Skeletal muscle cell (primary cell): ENCODE results near the gene S1PR2.

Experiments used
- DNase-seq: peaks from one replicate; pipeline ENCODE4 v3.0.0-alpha.2; 2010; ENCODE audit warnings: low read depth
- H3K4me3 ChIP-seq: 2 replicates; pipeline ENCODE4 v1.5.1; 2011; ENCODE audit warnings: low read depth, mild to moderate bottlenecking, control low read depth, low read length, moderate library complexity

The S1PR2 gene, protein sequence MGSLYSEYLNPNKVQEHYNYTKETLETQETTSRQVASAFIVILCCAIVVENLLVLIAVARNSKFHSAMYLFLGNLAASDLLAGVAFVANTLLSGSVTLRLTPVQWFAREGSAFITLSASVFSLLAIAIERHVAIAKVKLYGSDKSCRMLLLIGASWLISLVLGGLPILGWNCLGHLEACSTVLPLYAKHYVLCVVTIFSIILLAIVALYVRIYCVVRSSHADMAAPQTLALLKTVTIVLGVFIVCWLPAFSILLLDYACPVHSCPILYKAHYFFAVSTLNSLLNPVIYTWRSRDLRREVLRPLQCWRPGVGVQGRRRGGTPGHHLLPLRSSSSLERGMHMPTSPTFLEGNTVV

DNA sequence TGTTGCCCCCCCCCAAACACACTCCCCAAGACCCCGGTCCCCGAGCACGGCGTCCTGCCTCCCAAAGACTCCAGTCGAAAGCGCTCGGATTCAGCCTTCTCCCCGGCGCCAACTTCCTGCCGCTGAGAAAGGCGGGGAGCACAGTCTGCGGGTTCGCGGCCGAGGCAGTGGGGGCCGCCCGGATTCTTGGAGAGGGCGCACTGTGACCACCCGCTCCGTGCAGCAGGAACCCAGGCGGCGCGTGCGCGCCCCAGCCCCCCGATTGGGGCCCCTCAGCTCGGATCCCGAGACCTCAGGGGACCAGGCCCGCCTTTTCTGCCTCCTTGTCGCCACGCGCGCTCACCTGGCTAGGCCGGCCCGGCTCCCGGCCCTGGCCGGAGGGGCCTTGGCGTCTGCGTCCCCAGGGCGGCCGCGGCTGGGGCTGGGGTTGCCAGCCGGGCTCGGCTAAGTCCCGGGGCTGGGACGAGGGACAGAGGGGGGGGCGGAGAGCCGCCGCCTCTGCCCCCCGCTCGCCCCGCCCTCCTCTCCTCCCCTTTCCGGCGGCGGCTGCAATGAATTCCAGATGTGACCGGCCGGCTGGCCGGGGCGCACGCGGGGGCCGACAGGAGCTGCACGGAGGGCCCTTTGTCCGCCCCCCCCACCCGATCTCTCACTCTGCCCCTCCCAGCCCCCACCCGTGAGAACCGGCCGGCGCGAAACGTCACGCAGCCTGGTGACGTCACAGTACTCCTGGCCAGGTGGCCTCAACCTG is at the start of gene S1PR2:
Gene S1PR2, minus strand, starts transcription at position 471 of the 751 bp plus-strand sequence. CDS start 6,426 bp downstream, outside the sequence.
- peak; percentile 46 for DNase-seq

DNA sequence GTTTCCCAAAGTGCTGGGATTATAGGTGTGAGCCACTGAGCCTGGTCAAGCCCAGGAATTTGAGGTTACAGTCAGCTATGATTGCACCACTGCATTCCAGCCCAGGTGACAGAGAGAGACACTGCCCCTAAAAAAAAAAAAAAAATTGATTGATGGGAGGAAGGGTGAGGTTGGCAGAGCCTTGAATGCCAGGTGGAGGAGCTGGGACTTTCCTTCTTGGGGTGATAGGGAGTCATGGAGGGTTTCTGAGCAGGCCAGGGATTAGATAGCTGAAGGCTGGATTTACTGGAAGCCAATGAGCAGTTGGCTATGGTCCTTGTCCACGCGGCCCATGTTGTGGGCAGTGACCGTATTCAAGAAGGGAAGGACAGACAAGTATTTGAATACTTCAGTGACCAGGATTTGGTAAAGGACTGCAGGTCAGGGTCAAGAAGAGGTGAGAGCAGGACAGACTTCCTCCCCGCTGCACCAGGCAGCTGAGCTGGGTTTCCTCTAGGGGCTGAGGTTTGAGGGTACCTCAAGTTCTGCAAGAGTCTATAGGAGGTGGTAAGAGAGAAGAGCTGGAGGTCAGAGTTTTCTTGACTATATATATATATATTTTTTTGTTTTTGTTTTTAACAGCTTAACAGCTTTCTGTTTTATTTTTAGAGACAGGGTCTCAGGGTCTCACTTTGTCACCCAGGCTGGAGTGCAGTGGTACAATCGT is 48.8 kb upstream of the S1PR2 start:
- DNase-seq: no peak

More for the DNA sequence above, at the start of gene S1PR2:
- H3K4me3 ChIP-seq: peak within 1 kb of the TSS; percentile 92

DNA sequence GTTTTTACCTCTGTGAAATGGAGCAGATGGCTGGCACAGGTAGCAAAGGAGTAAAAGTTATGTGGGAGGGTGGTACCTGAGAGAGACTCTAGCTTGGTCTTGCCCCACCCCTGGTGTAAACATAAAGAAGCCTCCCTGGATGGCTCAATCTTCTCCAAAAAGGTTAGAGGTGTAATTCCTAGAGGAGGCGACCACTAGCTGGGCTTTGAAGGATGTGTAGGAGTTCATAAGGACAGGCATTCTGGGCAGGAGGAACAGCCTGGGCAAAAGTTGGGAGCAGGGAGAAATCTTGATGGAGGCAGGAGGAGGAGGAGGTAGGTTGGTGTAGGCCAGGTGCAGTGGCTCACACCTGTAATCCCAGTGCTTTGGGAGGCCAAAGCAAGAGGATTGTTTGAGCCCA is 47.8 kb upstream of the S1PR2 start:
- no peak for DNase-seq

More for the DNA sequence above, 48.8 kb upstream of the S1PR2 start:
- H3K4me3 ChIP-seq: no peak overlapping the region

DNA sequence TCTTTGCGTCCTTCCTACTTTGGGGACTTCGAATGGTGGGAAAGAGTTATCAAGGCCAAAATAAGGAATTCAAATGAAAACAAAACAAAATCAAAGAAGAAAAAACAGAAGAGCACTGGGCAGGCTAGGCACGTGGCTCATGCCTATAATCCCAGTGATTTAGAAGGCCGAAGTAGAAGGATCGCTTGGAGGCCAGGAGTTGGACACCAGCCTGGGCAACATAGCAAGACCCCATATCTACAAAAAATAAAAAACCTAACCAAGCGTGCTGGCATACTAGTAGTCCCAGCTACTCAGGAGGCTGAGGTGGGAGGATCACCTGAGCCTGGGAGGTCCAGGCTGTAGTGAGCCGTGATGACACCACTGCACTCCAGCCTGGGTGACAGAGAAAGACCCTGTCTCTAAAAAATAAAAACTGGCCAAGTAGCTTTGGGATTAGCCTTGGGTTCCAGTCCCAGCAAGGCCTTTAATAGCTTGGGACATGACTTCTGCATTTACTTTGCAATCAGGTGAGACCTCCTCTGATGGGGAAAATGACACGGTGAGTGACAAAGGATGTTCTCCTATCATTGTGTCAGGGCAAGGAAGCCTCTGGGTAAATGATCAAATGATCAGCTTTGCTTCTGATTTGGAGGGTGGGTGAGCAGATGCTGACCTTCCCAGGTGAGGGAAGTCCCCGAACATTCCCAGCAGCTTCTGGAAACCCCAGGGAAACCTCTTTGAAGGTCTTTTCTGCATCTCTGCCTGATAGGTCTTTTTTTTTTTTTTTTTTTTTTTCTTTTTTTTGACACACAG is 46.9 kb upstream of the S1PR2 start:
- DNase-seq: no peak
- no peak overlapping the region for H3K4me3 ChIP-seq

More for the DNA sequence above, 47.8 kb upstream of the S1PR2 start:
- H3K4me3 ChIP-seq: no peak overlapping the region

DNA sequence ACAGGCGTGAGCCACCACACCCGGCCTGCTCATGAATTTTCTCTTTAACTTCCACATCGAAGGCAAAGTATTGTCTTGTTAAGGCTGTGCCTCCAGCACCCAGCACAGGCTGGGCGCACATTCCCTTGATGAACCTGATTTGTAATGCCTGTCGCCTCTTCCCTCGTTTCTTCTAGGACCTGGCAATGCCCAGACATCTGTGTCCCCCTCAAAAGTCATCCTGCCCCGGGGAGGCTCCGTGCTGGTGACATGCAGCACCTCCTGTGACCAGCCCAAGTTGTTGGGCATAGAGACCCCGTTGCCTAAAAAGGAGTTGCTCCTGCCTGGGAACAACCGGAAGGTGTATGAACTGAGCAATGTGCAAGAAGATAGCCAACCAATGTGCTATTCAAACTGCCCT is 43.5 kb upstream of the S1PR2 start:
- no peak overlapping the region for H3K4me3 ChIP-seq
- no peak for DNase-seq

DNA sequence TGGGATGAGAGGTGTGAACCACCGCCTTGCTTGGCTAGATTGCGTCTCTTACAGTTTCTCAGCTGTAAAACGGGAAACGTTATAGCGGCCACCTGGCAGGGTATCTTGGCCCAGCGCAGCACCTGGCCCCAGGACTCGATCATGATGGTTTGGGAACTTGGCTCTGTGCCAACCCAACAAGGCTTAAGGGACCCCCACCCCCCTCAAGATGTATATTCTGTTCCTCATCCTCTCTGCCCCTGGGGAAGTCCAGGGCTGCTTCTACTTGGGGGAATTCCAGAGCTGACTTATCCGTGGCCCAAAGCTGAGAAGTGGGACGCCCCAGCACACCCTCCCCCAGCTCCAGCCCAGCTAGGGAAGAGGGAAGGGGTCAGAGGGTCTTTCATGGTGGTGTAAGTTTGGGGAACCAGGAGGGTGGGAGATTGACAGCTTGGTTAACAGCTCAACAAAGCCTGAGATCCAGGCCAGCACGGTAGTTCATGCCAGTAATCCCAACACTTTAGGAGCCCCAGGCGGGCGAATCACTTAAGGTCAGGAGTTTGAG is 40.5 kb upstream of the S1PR2 start:
- peak overlapping the region; percentile 40 for H3K4me3 ChIP-seq
- no peak for DNase-seq

DNA sequence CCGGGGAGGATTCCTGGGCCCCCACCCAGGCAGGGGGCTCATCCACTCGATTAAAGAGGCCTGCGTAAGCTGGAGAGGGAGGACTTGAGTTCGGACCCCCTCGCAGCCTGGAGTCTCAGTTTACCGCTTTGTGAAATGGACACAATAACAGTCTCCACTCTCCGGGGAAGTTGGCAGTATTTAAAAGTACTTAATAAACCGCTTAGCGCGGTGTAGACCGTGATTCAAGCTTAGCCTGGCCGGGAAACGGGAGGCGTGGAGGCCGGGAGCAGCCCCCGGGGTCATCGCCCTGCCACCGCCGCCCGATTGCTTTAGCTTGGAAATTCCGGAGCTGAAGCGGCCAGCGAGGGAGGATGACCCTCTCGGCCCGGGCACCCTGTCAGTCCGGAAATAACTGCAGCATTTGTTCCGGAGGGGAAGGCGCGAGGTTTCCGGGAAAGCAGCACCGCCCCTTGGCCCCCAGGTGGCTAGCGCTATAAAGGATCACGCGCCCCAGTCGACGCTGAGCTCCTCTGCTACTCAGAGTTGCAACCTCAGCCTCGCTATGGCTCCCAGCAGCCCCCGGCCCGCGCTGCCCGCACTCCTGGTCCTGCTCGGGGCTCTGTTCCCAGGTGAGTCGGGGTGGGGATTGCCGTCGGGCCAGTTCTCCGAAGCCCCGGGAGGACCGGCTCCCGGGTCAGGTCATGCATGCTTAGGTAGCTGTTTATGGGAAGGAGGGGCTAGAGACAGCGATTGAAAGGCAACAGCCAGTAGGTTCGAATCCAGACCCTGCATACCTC is 39.7 kb upstream of the S1PR2 start, which contains the start of gene ICAM1:
Gene ICAM1, plus strand, starts transcription at position 505 of the 779 bp plus-strand sequence. Its CDS starts 40 bp downstream, at position 545.
- peak within 1 kb of the TSS; percentile 40 for H3K4me3 ChIP-seq
- DNase-seq: no peak

DNA sequence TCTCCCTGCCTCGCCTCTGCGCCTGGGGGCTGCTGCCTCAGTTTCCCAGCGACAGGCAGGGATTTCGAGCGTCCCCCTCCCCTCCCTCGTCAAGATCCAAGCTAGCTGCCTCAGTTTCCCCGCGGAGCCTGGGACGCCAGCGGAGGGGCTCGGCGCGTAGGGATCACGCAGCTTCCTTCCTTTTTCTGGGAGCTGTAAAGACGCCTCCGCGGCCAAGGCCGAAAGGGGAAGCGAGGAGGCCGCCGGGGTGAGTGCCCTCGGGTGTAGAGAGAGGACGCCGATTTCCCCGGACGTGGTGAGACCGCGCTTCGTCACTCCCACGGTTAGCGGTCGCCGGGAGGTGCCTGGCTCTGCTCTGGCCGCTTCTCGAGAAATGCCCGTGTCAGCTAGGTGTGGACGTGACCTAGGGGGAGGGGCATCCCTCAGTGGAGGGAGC is 39.1 kb upstream of the S1PR2 start:
- H3K4me3 ChIP-seq: peak overlapping the region; percentile 40
- DNase-seq: no peak

DNA sequence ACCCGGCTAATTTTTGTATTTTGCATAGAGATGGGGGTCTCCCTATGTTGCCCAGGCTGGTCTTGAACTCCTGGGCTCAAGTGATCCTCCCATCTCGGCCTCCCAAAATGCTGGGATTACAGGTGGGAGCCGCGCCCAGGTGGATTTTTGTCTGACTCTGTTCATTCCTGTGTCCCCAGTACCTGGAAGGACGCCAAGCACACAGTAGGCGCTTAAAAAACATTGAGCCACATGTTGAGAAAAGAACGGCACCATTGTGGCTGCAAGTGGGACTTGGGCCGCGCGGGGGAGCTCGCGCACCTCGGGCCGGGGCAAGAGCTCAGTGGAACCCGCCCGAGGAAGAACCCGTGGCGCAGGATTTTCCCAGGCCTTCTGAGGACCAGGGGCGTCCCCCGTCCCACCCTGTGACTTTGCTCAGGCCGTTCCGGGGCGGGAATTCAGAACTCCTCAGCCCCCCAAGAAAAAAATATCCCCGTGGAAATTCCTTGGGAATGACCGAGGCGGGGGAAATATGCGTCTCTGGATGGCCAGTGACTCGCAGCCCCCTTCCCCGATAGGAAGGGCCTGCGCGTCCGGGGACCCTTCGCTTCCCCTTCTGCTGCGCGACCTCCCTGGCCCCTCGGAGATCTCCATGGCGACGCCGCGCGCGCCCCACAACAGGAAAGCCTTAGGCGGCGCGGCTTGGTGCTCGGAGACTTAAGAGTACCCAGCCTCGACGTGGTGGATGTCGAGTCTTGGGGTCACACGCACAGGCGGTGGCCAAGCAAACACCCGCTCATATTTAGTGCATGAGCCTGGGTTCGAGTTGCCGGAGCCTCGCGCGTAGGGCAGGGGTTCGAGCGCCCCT is 38.4 kb upstream of the S1PR2 start:
- DNase-seq: no peak
- peak overlapping the region; percentile 40 for H3K4me3 ChIP-seq

DNA sequence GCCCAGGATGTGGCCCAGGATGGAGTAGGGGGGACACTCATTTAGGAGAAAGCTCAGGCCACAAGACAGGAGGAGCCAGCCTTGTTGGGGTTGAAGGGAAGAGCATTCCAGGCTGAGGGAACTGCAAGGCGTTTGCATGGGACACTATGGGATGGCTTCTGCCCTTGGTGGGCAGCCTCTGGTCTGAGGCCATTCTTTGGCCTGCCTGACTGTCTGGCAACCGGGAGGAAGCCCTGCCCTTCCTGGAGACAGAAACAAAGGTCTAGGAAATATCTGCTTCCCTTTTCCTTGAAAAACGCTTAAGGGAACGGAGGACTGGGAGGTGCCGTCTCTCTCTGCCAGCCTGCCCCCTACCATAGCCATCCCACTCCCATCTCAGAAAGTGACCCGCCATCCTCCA is 36.9 kb upstream of the S1PR2 start:
- no peak overlapping the region for H3K4me3 ChIP-seq
- no peak for DNase-seq

DNA sequence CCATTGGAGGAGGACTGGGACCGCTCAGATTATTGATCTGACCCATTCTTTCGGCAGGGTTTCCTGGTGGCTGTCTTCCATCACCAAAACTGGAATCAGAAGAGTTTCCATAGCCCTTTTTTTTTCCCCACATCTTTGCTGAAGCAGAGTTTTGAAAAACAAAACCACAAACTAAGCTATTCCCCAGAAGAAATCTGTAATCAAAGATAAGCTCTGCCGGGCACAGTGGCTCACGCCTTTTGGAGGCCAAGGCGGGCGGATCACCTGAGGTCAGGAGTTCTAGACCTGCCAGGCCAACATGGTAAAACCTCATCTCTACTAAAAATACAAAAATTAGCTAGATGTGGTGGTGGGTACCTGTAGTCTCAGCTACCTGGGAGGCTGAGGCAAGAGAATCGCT is 35.6 kb upstream of the S1PR2 start:
- no peak for DNase-seq
- H3K4me3 ChIP-seq: no peak overlapping the region

DNA sequence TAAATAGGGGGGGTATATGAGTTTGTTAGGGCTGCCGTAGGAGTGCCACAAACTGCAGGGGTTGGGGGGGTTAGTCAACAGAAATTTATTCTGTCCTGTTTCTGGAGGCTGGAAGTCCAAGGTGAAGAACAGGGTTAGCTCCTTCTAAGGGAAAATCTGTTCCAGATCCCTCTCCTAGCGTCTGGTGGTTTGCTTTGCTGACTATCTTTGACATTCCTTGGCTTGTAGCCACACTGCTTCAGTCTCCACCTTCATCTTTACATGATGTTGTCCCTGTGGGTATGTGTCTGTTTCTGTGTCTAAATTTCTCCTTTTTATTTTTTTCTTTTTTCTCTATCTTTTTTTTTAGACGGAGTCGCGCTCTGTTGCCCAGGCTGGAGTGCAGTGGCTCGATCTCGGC is 31.6 kb upstream of the S1PR2 start:
- H3K4me3 ChIP-seq: no peak overlapping the region
- DNase-seq: no peak

DNA sequence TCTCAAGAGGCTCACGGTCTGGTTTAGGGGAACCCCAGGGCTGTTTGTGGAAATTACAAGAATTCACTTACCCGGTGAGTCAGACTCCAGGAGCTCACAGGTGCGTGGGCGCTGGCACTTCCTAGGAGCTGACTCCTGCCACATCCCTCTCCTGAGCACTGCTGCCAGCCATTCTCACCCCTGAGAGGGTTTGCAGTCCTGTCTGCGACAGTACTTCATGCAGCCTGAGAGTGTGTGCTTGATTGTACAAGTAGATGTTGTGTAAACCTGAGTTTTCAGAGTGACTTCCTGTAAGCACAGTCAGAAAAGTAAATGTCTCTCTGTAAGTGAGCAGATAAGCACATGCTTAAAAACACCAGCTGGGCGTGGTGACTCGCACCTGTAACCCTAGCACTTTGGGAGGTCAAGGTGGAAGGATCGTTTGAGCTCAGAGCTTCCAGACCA is 29.0 kb upstream of the S1PR2 start:
- no peak for DNase-seq
- H3K4me3 ChIP-seq: no peak overlapping the region

DNA sequence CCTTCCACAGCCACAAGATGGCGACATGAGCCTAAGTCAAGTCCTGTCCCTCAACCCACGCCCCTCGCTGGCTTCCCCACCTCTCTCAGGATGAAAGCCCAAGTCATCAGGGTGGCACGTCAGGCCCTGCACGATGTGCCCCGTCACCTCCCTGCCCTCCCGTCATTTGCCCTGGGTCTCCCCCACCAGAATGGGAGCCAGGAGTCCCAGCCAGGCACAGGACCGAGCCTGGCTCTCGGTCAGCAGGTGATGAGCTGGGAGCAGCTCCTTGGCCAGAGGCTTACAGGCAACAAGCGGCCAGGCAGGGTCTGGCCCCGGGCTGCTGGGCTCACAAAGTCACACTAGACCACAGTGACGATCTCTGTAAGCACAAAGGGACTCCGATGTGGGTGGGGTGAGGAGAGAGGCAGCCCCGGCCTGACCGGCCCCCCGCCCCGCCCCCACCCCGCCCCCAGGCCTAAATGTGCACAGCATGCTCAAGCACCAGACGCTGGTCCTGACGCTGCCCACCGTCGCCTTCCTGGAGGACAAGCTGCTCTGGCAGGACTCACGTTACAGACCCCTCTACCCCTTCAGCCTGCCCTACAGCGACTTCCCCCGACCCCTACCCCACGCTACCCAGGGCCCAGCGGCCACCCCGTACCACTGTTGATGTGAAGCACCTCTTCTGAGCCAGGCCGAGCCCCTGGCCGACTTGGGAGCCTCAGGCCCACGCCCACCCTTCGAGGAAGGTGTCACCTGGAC is 28.2 kb upstream of the S1PR2 start:
- DNase-seq: peak; percentile 26
- no peak overlapping the region for H3K4me3 ChIP-seq

DNA sequence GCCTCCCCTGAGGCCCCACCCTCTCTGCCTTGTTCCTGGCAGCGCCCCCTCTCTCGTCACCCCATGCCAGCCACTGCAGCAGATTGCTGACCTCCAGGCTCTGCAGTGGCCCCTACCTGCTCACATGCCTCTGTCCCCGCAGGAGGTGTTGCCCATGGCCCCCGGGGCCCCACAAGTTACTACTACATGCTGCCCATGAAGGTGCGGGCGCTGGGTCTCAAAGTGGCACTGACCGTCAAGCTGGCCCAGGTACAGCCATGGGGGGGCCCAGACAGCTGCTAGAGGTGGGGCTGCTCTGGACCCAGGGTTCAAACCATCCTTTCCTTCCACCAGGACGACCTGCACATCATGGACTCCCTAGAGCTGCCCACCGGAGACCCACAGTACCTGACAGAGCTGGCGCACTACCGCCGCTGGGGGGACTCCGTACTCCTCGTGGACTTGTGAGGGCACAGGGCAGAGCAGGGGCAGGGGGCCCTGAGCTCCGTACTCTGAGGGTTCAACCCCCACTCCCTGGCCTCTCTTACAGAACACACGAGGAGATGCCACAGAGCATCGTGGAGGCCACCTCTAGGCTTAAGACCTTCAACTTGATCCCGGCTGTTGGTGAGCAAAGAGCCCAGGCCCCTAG is 27.1 kb upstream of the S1PR2 start:
- no peak overlapping the region for H3K4me3 ChIP-seq
- DNase-seq: no peak

DNA sequence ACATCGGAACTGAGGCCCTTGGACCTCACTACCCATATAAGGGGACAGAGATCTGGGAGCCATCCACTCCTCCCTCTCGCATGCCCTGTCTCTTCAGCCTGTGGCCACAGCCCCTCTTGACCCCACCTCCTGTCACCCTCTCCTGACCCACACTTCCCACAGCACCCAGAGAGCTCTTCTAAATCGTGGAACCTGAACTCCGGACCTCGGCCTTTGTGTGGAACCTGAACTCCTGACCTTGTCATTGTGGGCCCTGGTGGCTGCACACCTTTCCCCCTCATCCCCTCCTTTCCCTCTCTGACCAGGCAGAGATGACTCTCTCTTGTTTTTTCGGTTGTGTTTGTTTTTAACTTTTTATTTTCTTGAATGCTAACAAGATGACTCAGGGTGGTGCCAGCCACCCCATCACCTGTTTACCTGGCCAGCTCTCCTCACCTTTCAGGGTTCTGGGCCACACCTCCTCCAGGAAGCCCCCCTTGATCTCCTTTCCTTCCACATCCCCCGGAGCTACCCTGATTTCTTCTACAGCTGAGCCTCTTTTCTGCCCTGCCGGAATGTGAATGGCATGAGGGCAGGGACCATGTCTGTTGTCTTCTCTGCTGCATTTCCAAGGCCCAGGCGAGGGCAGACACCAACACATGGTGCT is 26.0 kb upstream of the S1PR2 start:
- no peak for DNase-seq
- no peak overlapping the region for H3K4me3 ChIP-seq
